Measurements from ENCODE around the gene ATRNL1. TPM values are rescaled to one million over a fixed set of nuclear protein-coding genes. Genes with fewer than 3 reads are reported as not detected.

The ATRNL1 gene
- total RNA-seq, 1 donor from 2014 or later = 24.2 TPM

DNA sequence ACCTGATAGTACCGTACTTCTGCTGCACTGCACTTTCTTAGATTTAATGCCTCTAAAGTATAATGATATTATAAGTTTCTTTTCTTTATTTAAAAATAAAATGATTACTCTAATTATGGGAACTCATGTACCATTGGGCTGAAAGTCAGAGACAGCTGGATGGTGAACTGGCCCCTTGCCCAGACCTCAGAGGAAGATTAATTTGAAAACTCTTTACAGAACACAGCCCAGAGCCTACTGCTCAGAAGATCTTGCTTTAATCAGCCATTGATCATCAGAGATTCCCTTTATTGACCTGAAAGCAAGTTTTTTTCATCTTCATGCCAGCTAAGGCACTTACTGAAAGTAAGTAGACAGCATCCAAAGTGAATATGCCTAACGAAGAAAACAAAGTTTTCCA is 838.1 kb downstream of the ATRNL1 start:
- no peak for TF ChIP-seq CTCF (IDR thresholded peaks at IDR 0.05; ENCODE audit: unreplicated experiment)
- no peak overlapping the region for H3K27ac Mint-ChIP-seq

DNA sequence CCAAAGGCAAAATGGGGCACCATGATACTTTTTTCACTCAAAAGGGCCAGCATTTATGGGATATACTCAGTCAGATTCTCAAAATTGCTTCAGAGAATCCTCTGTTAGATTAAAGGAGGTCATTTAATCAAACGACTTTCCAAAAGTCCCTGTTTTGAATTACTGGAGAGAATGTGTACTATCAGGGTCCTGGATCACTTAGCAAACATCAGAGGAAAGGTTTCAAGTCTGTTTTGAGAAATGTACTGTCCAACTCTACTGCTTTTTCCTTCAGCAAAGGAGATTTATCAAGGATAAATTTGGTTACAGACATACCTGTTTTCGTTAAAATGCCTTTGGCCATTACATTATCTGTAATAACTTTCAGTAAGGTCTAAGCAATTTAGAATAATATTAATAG is 838.9 kb downstream of the ATRNL1 start:
- TF ChIP-seq CTCF (IDR thresholded peaks at IDR 0.05; ENCODE audit: unreplicated experiment) = no peak
- Mint-ChIP-seq H3K9me3 (ENCODE audit: low read depth) (no peaks in the 10 kb centered on the region), H3K36me3 (ENCODE audit: insufficient read depth) (no peaks in the 10 kb centered on the region), H3K4me3 (ENCODE audit: low read depth) (no peak overlapping the region), H3K4me1 (ENCODE audit: low read depth) (no peaks in the 10 kb centered on the region), H3K27me3 (no peaks in the 10 kb centered on the region), H3K27ac (no peak overlapping the region)
- no peak for DNase-seq (ENCODE audit: low spot score, unreplicated experiment)

More for the DNA sequence above, 838.1 kb downstream of the ATRNL1 start:
- Mint-ChIP-seq H3K4me1 (ENCODE audit: low read depth) (no peaks in the 10 kb centered on the region), H3K9me3 (ENCODE audit: low read depth) (no peaks in the 10 kb centered on the region), H3K27me3 (no peaks in the 10 kb centered on the region), H3K36me3 (ENCODE audit: insufficient read depth) (no peaks in the 10 kb centered on the region), H3K4me3 (ENCODE audit: low read depth) (no peak overlapping the region)
- DNase-seq (ENCODE audit: low spot score, unreplicated experiment) = no peak

DNA sequence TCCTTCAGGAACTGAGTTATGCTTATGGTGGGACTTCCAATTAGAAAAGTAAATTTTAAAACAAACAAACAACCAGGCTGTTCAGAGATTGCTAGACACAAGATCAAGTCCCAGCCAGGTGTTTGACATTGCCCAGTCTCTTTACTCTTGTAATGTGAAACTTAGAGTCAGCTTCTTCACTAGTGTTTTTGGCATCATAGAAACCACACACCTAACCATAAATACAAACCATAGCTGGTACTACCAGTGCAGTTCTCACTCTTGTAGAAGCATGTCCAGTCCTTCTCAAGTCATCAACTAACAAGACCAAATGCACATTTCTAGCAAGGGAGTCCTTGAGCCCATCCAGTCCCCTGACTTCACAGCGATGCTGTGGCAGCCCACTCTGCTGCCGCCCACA is 839.9 kb downstream of the ATRNL1 start:
- H3K27ac Mint-ChIP-seq = no peak overlapping the region
- no peak overlapping the region for H3K4me3 Mint-ChIP-seq (ENCODE audit: low read depth)
- no peaks in the 10 kb centered on the region for H3K9me3 Mint-ChIP-seq (ENCODE audit: low read depth)
- no peak for TF ChIP-seq CTCF (IDR thresholded peaks at IDR 0.05; ENCODE audit: unreplicated experiment)
- H3K36me3 Mint-ChIP-seq (ENCODE audit: insufficient read depth) = no peaks in the 10 kb centered on the region
- H3K27me3 Mint-ChIP-seq = no peaks in the 10 kb centered on the region
- DNase-seq (ENCODE audit: low spot score, unreplicated experiment) = no peak
- H3K4me1 Mint-ChIP-seq (ENCODE audit: low read depth) = no peaks in the 10 kb centered on the region

DNA sequence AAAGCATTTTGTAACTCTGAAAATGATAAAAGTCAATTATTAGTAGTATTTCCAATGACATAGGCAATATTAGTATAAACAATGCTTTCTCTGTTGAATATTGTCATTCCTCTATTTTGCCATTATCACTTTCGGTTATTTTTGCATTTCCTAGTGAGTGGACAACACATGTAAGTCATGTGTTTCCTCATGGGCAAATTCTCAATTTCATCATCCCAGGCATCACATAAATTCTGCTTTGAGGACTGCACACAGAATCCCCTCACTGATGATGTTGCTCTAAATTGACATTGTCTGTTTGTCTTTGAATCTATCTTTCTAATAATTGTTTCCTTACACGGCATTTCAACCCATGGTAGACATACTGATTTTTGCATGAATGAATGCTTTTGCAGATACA is 842.6 kb downstream of the ATRNL1 start:
- Mint-ChIP-seq H3K4me1 (ENCODE audit: low read depth) (no peaks in the 10 kb centered on the region), H3K36me3 (ENCODE audit: insufficient read depth) (no peaks in the 10 kb centered on the region), H3K27me3 (no peaks in the 10 kb centered on the region), H3K27ac (no peak overlapping the region), H3K4me3 (ENCODE audit: low read depth) (no peak overlapping the region), H3K9me3 (ENCODE audit: low read depth) (peaks cover 7% of the 10 kb centered on the region)
- DNase-seq (ENCODE audit: low spot score, unreplicated experiment) = no peak
- TF ChIP-seq CTCF (IDR thresholded peaks at IDR 0.05; ENCODE audit: unreplicated experiment) = no peak

GRCh38 chr10:115936926-115937767 is 844.0 kb downstream of the ATRNL1 start:
- Mint-ChIP-seq H3K27ac (no peak overlapping the region), H3K4me1 (ENCODE audit: low read depth) (no peaks in the 10 kb centered on the region), H3K4me3 (ENCODE audit: low read depth) (no peak overlapping the region), H3K27me3 (no peaks in the 10 kb centered on the region), H3K9me3 (ENCODE audit: low read depth) (peaks cover 7% of the 10 kb centered on the region), H3K36me3 (ENCODE audit: insufficient read depth) (no peaks in the 10 kb centered on the region)
- TF ChIP-seq CTCF (IDR thresholded peaks at IDR 0.05; ENCODE audit: unreplicated experiment) = no peak
- no peak for DNase-seq (ENCODE audit: low spot score, unreplicated experiment)
